OCI-LY1 (cell line): Measurements from ENCODE around the gene FAIM2.

Source experiments
- H2AFZ ChIP-seq: fragments of 200-600 bp; sonication (generic), shearing (Covaris generic); 2 replicates; pipeline ENCODE4 v1.6.0; 2014; ENCODE audit warnings: antibody characterized with exemption, mild to moderate bottlenecking, low read length
- H3F3A ChIP-seq: fragments of 200-600 bp; sonication (generic), shearing (Covaris generic); 2 replicates; pipeline ENCODE4 v1.6.0; 2014; ENCODE audit warnings: mild to moderate bottlenecking, antibody characterized with exemption, low read length, moderate library complexity; ENCODE audit not compliant: insufficient read depth
- H3K27ac ChIP-seq: fragments of 200-600 bp; sonication (generic); 2 replicates; pipeline ENCODE4 v1.5.1; 2014; ENCODE audit warnings: low read length, mixed run types, mild to moderate bottlenecking, low read depth; ENCODE audit not compliant: poor library complexity, severe bottlenecking
- H3K27me3 ChIP-seq: fragments of 200-600 bp; sonication (generic); 2 replicates; pipeline ENCODE4 v1.6.0; 2014; ENCODE audit warnings: antibody characterized with exemption, mild to moderate bottlenecking, low read length, moderate library complexity; ENCODE audit not compliant: insufficient read depth
- H3K36me3 ChIP-seq: fragments of 200-600 bp; sonication (generic); 2 replicates; pipeline ENCODE4 v1.6.1; 2014; ENCODE audit warnings: mild to moderate bottlenecking, antibody characterized with exemption, low read length, moderate library complexity, mixed read lengths; ENCODE audit not compliant: insufficient read depth
- H3K4me1 ChIP-seq: fragments of 200-600 bp; sonication (generic); 2 replicates; pipeline ENCODE4 v1.5.1; 2014; ENCODE audit warnings: mild to moderate bottlenecking, low read length, moderate library complexity; ENCODE audit not compliant: insufficient read depth, severe bottlenecking
- H3K4me2 ChIP-seq: fragments of 200-600 bp; sonication (generic), shearing (Covaris generic); 2 replicates; pipeline ENCODE4 v1.6.1; 2014; ENCODE audit warnings: low read length
- H3K4me3 ChIP-seq: fragments of 200-600 bp; sonication (generic); 2 replicates; pipeline ENCODE4 v1.5.1; 2014; ENCODE audit warnings: low read length, low read depth, mild to moderate bottlenecking, mixed read lengths; ENCODE audit not compliant: poor library complexity, severe bottlenecking
- H3K79me2 ChIP-seq: fragments of 200-600 bp; shearing (Covaris generic); 2 replicates; pipeline ENCODE4 v1.6.1; 2016; ENCODE audit warnings: mixed run types, low read length, mixed read lengths; ENCODE audit not compliant: insufficient read depth
- H3K9ac ChIP-seq: fragments of 200-600 bp; sonication (generic), shearing (Covaris generic); 2 replicates; pipeline ENCODE4 v1.6.1; 2014; ENCODE audit warnings: mild to moderate bottlenecking, low read length, mixed read lengths
- H3K9me2 ChIP-seq: fragments of 200-600 bp; sonication (generic), shearing (Covaris generic); 2 replicates; pipeline ENCODE4 v1.6.1; 2014; ENCODE audit warnings: low read depth, mild to moderate bottlenecking, low read length, mixed read lengths
- H3K9me3 ChIP-seq: fragments of 200-600 bp; shearing (Covaris generic); 2 replicates; pipeline ENCODE4 v1.6.1; 2014; ENCODE audit warnings: low read length, mixed read lengths
- H4K20me1 ChIP-seq: fragments of 200-600 bp; sonication (generic), shearing (Covaris generic); 2 replicates; pipeline ENCODE4 v1.6.0; 2016; ENCODE audit warnings: mild to moderate bottlenecking, low read length; ENCODE audit not compliant: insufficient read depth
- CTCF ChIP-seq: fragments of 200-600 bp; sonication (generic), shearing (Covaris generic); IDR thresholded peaks from 2 replicates; pipeline ENCODE4 v1.5.1; 2017; ENCODE audit warnings: mild to moderate bottlenecking, antibody characterized with exemption, low read length, moderate library complexity, mixed read lengths
- EZH2 ChIP-seq: fragments of 200-600 bp; sonication (generic), shearing (Covaris generic); IDR thresholded peaks from 2 replicates; pipeline ENCODE4 v1.8.0; 2017; ENCODE audit warnings: borderline replicate concordance, mixed run types, mild to moderate bottlenecking, antibody characterized with exemption, low read length, moderate library complexity, mixed read lengths

The FAIM2 gene

GRCh38 chr12:49885118-49885517, 18.6 kb downstream of the FAIM2 start:
- H3K4me1 ChIP-seq: no peaks in the 10 kb centered on the region
- no peaks in the 10 kb centered on the region for H3K9me2 ChIP-seq
- H3K27me3 ChIP-seq: peaks cover 9% of the 10 kb centered on the region
- TF ChIP-seq EZH2 (no peak), CTCF (no peak)
- no peak overlapping the region for H2AFZ ChIP-seq
- no peaks in the 10 kb centered on the region for H3K9me3 ChIP-seq
- no peak overlapping the region for H3K9ac ChIP-seq
- no peak overlapping the region for H3K27ac ChIP-seq
- no peaks in the 10 kb centered on the region for H3K36me3 ChIP-seq
- H3F3A ChIP-seq: 0 out of 2 replicates have a peak, but pooled peaks cover 1% of the 10 kb centered on the region
- H3K79me2 ChIP-seq: no peaks in the 10 kb centered on the region
- H4K20me1 ChIP-seq: no peaks in the 10 kb centered on the region
- no peak overlapping the region for H3K4me3 ChIP-seq
- H3K4me2 ChIP-seq: no peak overlapping the region

- peaks cover 9% of the 10 kb centered on the region for H3K27me3 ChIP-seq
- H3K4me2 ChIP-seq: no peak overlapping the region
- H3F3A ChIP-seq: 0 out of 2 replicates have a peak, but pooled peaks cover 15% of the 10 kb centered on the region
- no peaks in the 10 kb centered on the region for H3K9me2 ChIP-seq
- H3K79me2 ChIP-seq: no peaks in the 10 kb centered on the region
- H3K27ac ChIP-seq: no peak overlapping the region
- no peaks in the 10 kb centered on the region for H4K20me1 ChIP-seq
- H3K4me3 ChIP-seq: no peak overlapping the region
- no peaks in the 10 kb centered on the region for H3K9me3 ChIP-seq
- H3K36me3 ChIP-seq: no peaks in the 10 kb centered on the region
- TF ChIP-seq CTCF (no peak), EZH2 (no peak)
- no peak overlapping the region for H3K9ac ChIP-seq
- H2AFZ ChIP-seq: no peak overlapping the region
- no peaks in the 10 kb centered on the region for H3K4me1 ChIP-seq
Measured at GRCh38 chr12:49882851-49883464, 20.7 kb downstream of the FAIM2 start.

- Histone ChIP-seq H3K36me3 (no peaks in the 10 kb centered on the region), H3K4me2 (no peak overlapping the region), H4K20me1 (no peaks in the 10 kb centered on the region), H3K4me3 (no peak overlapping the region), H3K4me1 (no peaks in the 10 kb centered on the region), H3K9me3 (no peaks in the 10 kb centered on the region), H3K9ac (no peak overlapping the region), H3F3A (0 out of 2 replicates have a peak, but pooled peaks cover 15% of the 10 kb centered on the region), H3K79me2 (no peaks in the 10 kb centered on the region), H3K27me3 (peaks cover 4% of the 10 kb centered on the region; the same call in 1 of the 2 replicates), H3K9me2 (no peaks in the 10 kb centered on the region), H2AFZ (no peak overlapping the region), H3K27ac (no peak overlapping the region)
- TF ChIP-seq EZH2 (no peak), CTCF (no peak)
Measured at GRCh38 chr12:49882248-49882850, 21.4 kb downstream of the FAIM2 start.
